Astrocyte of the spinal cord (primary cell): ENCODE measurements around the gene TES.

Experiments
- DNase-seq: peaks from one replicate; pipeline ENCODE4 v3.0.0; 2011; ENCODE audit warnings: low read depth, low spot score
- H3K4me3 ChIP-seq: 2 replicates; pipeline ENCODE4 v1.5.1; 2011; ENCODE audit warnings: low read depth, mild to moderate bottlenecking, low read length, moderate library complexity
- in situ Hi-C: cut with HindIII; loops from 2 replicates; pipeline ENCODE4 v1.10.0; 2017; ENCODE audit warnings: low sequenced_read_pairs
- TF ChIP-seq, protein P1 (sequence below): IDR thresholded peaks from 2 replicates; pipeline ENCODE4 v1.5.1; 2012; ENCODE audit warnings: low read depth, mild to moderate bottlenecking, low read length, inconsistent platforms

The TES gene

GRCh38 chr7:116279217-116279616, 68.9 kb downstream of the TES start:
- no peak for DNase-seq
- H3K4me3 ChIP-seq: no peak overlapping the region
- in situ Hi-C loops: no loop called here
- TF ChIP-seq, protein P1, sequence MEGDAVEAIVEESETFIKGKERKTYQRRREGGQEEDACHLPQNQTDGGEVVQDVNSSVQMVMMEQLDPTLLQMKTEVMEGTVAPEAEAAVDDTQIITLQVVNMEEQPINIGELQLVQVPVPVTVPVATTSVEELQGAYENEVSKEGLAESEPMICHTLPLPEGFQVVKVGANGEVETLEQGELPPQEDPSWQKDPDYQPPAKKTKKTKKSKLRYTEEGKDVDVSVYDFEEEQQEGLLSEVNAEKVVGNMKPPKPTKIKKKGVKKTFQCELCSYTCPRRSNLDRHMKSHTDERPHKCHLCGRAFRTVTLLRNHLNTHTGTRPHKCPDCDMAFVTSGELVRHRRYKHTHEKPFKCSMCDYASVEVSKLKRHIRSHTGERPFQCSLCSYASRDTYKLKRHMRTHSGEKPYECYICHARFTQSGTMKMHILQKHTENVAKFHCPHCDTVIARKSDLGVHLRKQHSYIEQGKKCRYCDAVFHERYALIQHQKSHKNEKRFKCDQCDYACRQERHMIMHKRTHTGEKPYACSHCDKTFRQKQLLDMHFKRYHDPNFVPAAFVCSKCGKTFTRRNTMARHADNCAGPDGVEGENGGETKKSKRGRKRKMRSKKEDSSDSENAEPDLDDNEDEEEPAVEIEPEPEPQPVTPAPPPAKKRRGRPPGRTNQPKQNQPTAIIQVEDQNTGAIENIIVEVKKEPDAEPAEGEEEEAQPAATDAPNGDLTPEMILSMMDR: no peak

GRCh38 chr7:116280803-116281202, 70.5 kb downstream of the TES start:
- DNase-seq: no peak
- in situ Hi-C loops: no loop called here
- TF ChIP-seq, protein P1: no peak

DNA sequence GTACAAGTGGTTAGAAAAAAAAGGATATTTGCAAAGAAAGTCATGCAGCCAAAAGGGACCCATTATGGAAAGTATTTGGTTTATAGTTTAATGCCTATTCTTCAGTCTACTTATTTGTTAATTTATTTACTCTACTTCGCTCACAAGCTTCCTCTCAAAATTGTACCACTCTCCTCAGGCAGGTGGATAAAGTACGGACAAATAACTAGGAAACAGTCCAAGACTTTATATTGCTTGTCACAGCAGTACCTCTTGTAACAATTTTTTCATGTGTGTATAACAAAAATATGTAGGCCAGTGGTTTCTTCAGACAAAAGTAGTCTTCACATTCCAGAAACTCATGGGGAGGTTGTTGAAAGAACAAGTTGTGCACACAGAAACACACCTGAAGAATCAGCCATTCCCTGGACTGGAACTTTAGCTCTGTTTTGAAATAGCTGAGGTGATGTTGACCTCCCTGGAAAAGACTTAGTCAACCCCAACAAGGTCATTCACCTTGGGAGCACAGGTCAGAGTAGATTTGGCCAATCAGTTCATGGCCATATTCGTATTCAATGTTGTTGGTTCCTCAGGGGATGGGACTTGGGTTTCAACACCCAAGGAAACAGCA, 73.4 kb downstream of the TES start:
- in situ Hi-C loops: no loop called here
- no peak for DNase-seq
- TF ChIP-seq, protein P1: no peak
- no peak overlapping the region for H3K4me3 ChIP-seq

More at GRCh38 chr7:116280803-116281202, 70.5 kb downstream of the TES start:
- H3K4me3 ChIP-seq: no peak overlapping the region

GRCh38 chr7:116284390-116284789, 74.1 kb downstream of the TES start:
- H3K4me3 ChIP-seq: no peak overlapping the region
- in situ Hi-C loops: no loop called here
- TF ChIP-seq, protein P1: no peak
- no peak for DNase-seq

- TF ChIP-seq, protein P1: no peak
- no peak overlapping the region for H3K4me3 ChIP-seq
- DNase-seq: no peak
- in situ Hi-C loops: no loop called here
Observed at GRCh38 chr7:116285252-116285651, 74.9 kb downstream of the TES start.

DNA sequence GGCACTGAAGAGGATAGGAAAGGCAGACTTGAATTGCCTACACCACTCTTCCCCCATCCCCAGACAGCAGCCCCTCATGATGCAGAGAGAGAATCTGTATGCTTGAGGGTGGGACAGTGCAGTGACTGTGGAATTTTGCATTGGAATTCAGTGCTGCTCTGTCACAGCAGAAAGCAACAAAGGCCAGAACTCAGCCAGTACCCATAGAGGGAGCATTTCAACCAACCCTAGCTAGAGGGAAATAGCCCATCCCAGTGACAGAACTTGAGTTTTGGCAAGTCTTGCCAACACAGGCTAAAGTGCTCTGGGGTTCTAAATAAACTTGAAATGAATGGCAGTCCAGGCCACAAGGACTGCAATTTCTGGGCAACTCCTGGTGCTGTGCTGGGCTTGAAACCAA, 80.4 kb downstream of the TES start:
- TF ChIP-seq, protein P1: no peak
- in situ Hi-C loops: no loop called here
- no peak overlapping the region for H3K4me3 ChIP-seq
- no peak for DNase-seq
